Mesenchymal stem cell (in vitro differentiated cells and primary cell): ENCODE results near the gene GFRA4.

Experiments used
- DNase-seq: peaks from one replicate; pipeline ENCODE4 v3.0.0-alpha.2; 2013
- H2AFZ ChIP-seq: one replicate; pipeline ENCODE4 v1.6.1; 2013; ENCODE audit warnings: low read depth, mild to moderate bottlenecking, control low read depth, inconsistent platforms, low read length, moderate library complexity
- H2AK5ac ChIP-seq: 2 replicates; pipeline ENCODE4 v1.6.1; 2013; ENCODE audit warnings: low read length, moderate library complexity, mild to moderate bottlenecking, inconsistent platforms; ENCODE audit not compliant: severe bottlenecking
- H2BK120ac ChIP-seq: one replicate; pipeline ENCODE4 v1.6.1; 2013; ENCODE audit warnings: low read depth, mild to moderate bottlenecking, inconsistent platforms, low read length, moderate library complexity
- H2BK12ac ChIP-seq, 2 experiments: one replicate each; pipeline ENCODE4 v1.6.1; 2013; ENCODE audit warnings: inconsistent platforms in 2 of 2, low read length in 2 of 2, mild to moderate bottlenecking in 2 of 2, moderate library complexity in 2 of 2, control low read depth in 1 of 2
- H2BK15ac ChIP-seq: one replicate; pipeline ENCODE4 v1.6.1; 2013; ENCODE audit warnings: mild to moderate bottlenecking, low read depth, inconsistent platforms; ENCODE audit not compliant: poor library complexity, severe bottlenecking
- H2BK5ac ChIP-seq: 2 replicates; pipeline ENCODE4 v1.6.1; 2013; ENCODE audit warnings: low read depth, mild to moderate bottlenecking, low read length, control low read depth, inconsistent platforms; ENCODE audit not compliant: poor library complexity, severe bottlenecking
- H3K14ac ChIP-seq, 2 experiments: one replicate each; pipeline ENCODE4 v1.6.1; 2013; ENCODE audit warnings: inconsistent platforms in 2 of 2, low read length in 2 of 2, control low read depth in 1 of 2, mild to moderate bottlenecking in 1 of 2, moderate library complexity in 1 of 2
- H3K18ac ChIP-seq, 2 experiments: one replicate each; pipeline ENCODE4 v1.6.1; 2013; ENCODE audit warnings: inconsistent platforms in 2 of 2, low read length in 2 of 2, control low read depth in 1 of 2, low read depth in 1 of 2, mild to moderate bottlenecking in 1 of 2
- H3K23ac ChIP-seq, 2 experiments: one replicate each; pipeline ENCODE4 v1.6.1; 2013; ENCODE audit warnings: inconsistent platforms in 2 of 2, low read length in 2 of 2, mild to moderate bottlenecking in 2 of 2, moderate library complexity in 2 of 2, control low read depth in 1 of 2
- H3K27ac ChIP-seq: 2 replicates; pipeline ENCODE4 v1.5.1; 2013; ENCODE audit warnings: mild to moderate bottlenecking, moderate library complexity, low read length, control low read depth, inconsistent platforms; ENCODE audit not compliant: poor library complexity, severe bottlenecking
- H3K27me3 ChIP-seq, 2 experiments: 2 replicates each; pipeline versions ENCODE4 v1.6.1 to v1.7.0; 2013; ENCODE audit warnings: low read length in 2 of 2, mild to moderate bottlenecking in 2 of 2, moderate library complexity in 2 of 2, control low read depth in 1 of 2, inconsistent platforms in 1 of 2; ENCODE audit not compliant: control insufficient read depth in 1 of 2, insufficient read depth in 1 of 2
- H3K36me3 ChIP-seq, 2 experiments: 2 replicates each; pipeline versions ENCODE4 v1.6.1 to v1.7.0; 2013; ENCODE audit warnings: low read length in 2 of 2, control low read depth in 1 of 2, inconsistent platforms in 1 of 2, low read depth in 1 of 2, mild to moderate bottlenecking in 1 of 2; ENCODE audit not compliant: insufficient read depth in 2 of 2, control insufficient read depth in 1 of 2
- H3K4ac ChIP-seq, 2 experiments: one replicate each; pipeline ENCODE4 v1.6.1; 2013; ENCODE audit warnings: inconsistent platforms in 2 of 2, low read length in 2 of 2, mild to moderate bottlenecking in 2 of 2, moderate library complexity in 2 of 2, control low read depth in 1 of 2, low read depth in 1 of 2
- H3K4me1 ChIP-seq: 2 replicates; pipeline ENCODE4 v1.6.1; 2013; ENCODE audit warnings: low read depth, low read length, control low read depth; ENCODE audit not compliant: control insufficient read depth, insufficient read depth
- H3K4me2 ChIP-seq: 2 replicates; pipeline ENCODE4 v1.6.1; 2013; ENCODE audit warnings: low read length, mild to moderate bottlenecking, inconsistent platforms; ENCODE audit not compliant: poor library complexity, severe bottlenecking
- H3K4me3 ChIP-seq, 2 experiments: 2 replicates each; pipeline versions ENCODE4 v1.5.1 to v1.7.0; 2013; ENCODE audit warnings: low read length in 2 of 2, mild to moderate bottlenecking in 2 of 2, control low read depth in 1 of 2, low read depth in 1 of 2; ENCODE audit not compliant: insufficient read depth in 1 of 2
- H3K79me1 ChIP-seq: replicated peaks from 2 replicates; pipeline ENCODE4 v1.6.1; 2013; ENCODE audit warnings: mild to moderate bottlenecking, control low read depth, low read length, inconsistent platforms; ENCODE audit not compliant: poor library complexity, severe bottlenecking
- H3K9ac ChIP-seq: 2 replicates; pipeline ENCODE4 v1.7.0; 2013; ENCODE audit warnings: mild to moderate bottlenecking, low read length, moderate library complexity
- H3K9me3 ChIP-seq: 2 replicates; pipeline ENCODE4 v1.7.0; 2013; ENCODE audit warnings: mild to moderate bottlenecking, low read length; ENCODE audit not compliant: control insufficient read depth
- H4K8ac ChIP-seq: one replicate; pipeline ENCODE4 v1.6.1; 2013; ENCODE audit warnings: inconsistent platforms, mild to moderate bottlenecking, low read length, moderate library complexity
- H4K91ac ChIP-seq: one replicate; pipeline ENCODE4 v1.6.1; 2013; ENCODE audit warnings: mild to moderate bottlenecking, low read length, inconsistent platforms
- WGBS: methylation state at CpG from one replicate; pipeline ENCODE4 v1.1.7; 2013; ENCODE audit warnings: mixed read lengths; 5-methylcytosine and 5-hydroxymethylcytosine counted together

Gene GFRA4

DNA sequence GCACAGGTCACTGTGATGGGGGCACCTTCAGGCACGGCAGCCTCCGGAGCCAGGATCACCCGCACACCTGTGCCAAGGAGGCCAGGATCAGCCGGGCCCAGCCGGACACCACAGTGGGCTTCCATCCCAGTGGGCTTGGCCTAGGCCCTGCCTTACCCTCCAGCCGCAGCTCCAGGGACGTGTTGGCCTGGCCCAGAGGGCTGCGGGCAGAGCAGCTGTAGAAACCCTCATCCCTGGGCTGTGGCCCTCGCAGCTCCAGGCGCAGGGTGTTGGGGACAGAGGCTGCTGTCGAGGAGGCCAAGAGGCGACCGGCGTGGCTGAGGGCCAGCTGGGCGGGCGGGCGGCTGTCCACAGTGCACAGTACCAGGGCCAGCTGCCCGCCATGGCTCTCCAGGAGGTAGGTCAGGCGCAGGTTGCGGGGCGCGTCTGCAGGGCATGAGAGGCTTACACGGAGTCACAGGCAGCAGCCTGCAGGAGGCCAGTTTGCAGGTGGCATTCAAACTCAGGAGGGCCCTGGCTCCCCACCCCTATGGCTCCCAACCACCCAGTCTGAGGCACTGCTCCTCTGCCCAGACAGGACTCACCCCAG lies 29.6 kb upstream of the GFRA4 start:
- H2AFZ ChIP-seq = no peak overlapping the region
- H3K23ac ChIP-seq = no peak overlapping the region
- peaks cover 4% of the 10 kb centered on the region for H3K9me3 ChIP-seq
- H3K4ac ChIP-seq = no peak overlapping the region
- 93% methylated on average over 23 of the region's 23 CpGs for WGBS
- H4K91ac ChIP-seq = no peak overlapping the region
- no peak overlapping the region for H2BK5ac ChIP-seq
- no peaks in the 10 kb centered on the region for H3K36me3 ChIP-seq
- peaks cover 0 to 9% of the 10 kb centered on the region in 2 experiments for H3K27me3 ChIP-seq
- H3K79me1 ChIP-seq = no peaks in the 10 kb centered on the region
- no peak overlapping the region for H2BK15ac ChIP-seq
- DNase-seq = no peak
- H3K9ac ChIP-seq = no peak overlapping the region
- no peak overlapping the region for H4K8ac ChIP-seq
- no peak overlapping the region for H2AK5ac ChIP-seq
- no peak overlapping the region for H3K27ac ChIP-seq
- H3K4me3 ChIP-seq = no peak overlapping the region
- H3K4me2 ChIP-seq = no peak overlapping the region
- H2BK12ac ChIP-seq = no peak overlapping the region
- no peaks in the 10 kb centered on the region for H3K4me1 ChIP-seq
- H2BK120ac ChIP-seq = no peak overlapping the region
- H3K18ac ChIP-seq = no peak overlapping the region
- no peak overlapping the region for H3K14ac ChIP-seq

DNA sequence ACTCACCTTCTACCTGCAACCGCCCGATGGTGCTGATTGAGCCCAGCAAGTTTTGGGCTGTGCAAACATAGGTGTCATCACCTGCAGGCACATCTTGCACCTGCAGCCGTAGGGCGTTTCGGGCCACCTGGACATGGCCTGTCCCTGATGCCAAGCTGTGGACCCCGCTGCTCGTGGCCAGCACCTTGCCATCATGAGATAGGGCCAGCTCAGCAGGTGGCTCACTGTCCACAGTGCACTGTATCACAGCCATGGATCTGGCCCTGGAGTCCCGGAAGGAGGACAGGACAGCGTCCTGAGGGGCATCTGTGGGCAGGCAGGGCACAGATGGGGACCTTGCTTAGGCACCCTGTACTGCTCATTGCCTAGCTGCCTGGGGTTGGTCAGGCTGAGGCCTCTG lies 28.7 kb upstream of the GFRA4 start:
- H3K18ac ChIP-seq = no peak overlapping the region
- H3K9ac ChIP-seq = no peak overlapping the region
- H3K23ac ChIP-seq = no peak overlapping the region
- no peak overlapping the region for H2AK5ac ChIP-seq
- H2BK5ac ChIP-seq = no peak overlapping the region
- H3K4me2 ChIP-seq = no peak overlapping the region
- H2BK15ac ChIP-seq = no peak overlapping the region
- H4K8ac ChIP-seq = no peak overlapping the region
- H4K91ac ChIP-seq = no peak overlapping the region
- H2AFZ ChIP-seq = no peak overlapping the region
- DNase-seq = no peak
- peaks cover 4% of the 10 kb centered on the region for H3K9me3 ChIP-seq
- H3K4me1 ChIP-seq = peaks cover 5% of the 10 kb centered on the region
- H3K36me3 ChIP-seq = no peaks in the 10 kb centered on the region
- no peak overlapping the region for H3K14ac ChIP-seq
- H3K27ac ChIP-seq = no peak overlapping the region
- peaks cover 0 to 5% of the 10 kb centered on the region in 2 experiments for H3K27me3 ChIP-seq
- no peak overlapping the region for H3K4ac ChIP-seq
- no peak overlapping the region for H2BK12ac ChIP-seq
- 88% methylated on average over 9 of the region's 9 CpGs for WGBS
- H3K79me1 ChIP-seq = no peaks in the 10 kb centered on the region
- H3K4me3 ChIP-seq = no peak overlapping the region
- no peak overlapping the region for H2BK120ac ChIP-seq

DNA sequence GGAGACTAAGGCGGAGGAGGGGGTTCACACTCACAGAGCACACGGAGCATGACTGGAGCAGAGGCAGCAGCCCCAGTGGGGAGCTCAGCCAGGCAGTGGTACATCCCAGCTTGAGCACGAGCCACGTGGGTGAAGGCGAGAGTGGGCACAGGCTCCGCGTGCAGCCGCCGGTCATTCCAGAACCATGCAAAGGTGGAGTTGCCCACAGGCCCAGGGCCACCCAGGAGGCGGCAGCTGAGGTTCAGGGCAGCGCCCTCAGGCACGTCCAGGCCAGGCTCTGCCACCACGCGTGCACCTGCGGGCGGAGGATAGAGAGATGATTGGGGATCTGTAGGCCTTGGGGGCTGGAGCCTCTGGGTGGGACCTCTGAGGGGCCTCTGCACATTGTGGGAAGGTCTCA lies 28.1 kb upstream of the GFRA4 start:
- Histone ChIP-seq H2AK5ac (no peak overlapping the region), H2BK5ac (no peak overlapping the region), H2BK12ac (no peak overlapping the region), H3K23ac (no peak overlapping the region), H3K4me2 (no peak overlapping the region), H3K36me3 (no peaks in the 10 kb centered on the region), H3K27ac (no peak overlapping the region), H3K4ac (no peak overlapping the region), H3K9me3 (peaks cover 2% of the 10 kb centered on the region), H3K27me3 (peaks cover 0 to 2% of the 10 kb centered on the region in 2 experiments), H3K4me1 (peaks cover 9% of the 10 kb centered on the region), H2AFZ (no peak overlapping the region), H4K8ac (no peak overlapping the region), H3K18ac (no peak overlapping the region), H3K4me3 (peak overlapping the region in 1 of 2 experiments; percentile 8), H3K79me1 (no peaks in the 10 kb centered on the region), H2BK15ac (no peak overlapping the region), H3K14ac (no peak overlapping the region), H2BK120ac (no peak overlapping the region), H4K91ac (no peak overlapping the region), H3K9ac (no peak overlapping the region)
- WGBS = 93% methylated on average over 16 of the region's 16 CpGs
- no peak for DNase-seq

DNA sequence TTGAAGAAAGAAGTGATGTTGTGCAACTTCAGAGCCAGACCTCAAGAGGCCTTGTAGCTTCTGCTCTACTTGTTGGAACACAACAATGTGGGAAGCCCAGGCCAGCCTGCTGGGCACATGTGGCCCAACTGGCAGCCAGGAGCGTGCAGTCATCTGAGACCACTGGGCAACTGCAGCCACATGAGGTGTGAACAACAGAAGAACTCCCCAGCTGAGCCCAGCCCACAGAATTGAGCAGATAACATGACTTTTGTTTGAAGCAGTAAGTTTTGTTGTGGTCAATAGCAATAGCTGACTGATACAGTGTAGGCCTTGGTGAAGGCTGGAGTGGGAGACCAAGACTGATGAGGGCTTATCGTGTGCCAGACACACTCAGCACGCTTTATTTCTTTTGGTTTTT lies 27.2 kb upstream of the GFRA4 start:
- H3K27ac ChIP-seq = no peak overlapping the region
- H3K4me2 ChIP-seq = no peak overlapping the region
- no peak overlapping the region for H2BK120ac ChIP-seq
- no peak overlapping the region for H3K4me3 ChIP-seq
- no peaks in the 10 kb centered on the region for H3K9me3 ChIP-seq
- no peak for DNase-seq
- H3K79me1 ChIP-seq = no peaks in the 10 kb centered on the region
- peaks cover 0 to 2% of the 10 kb centered on the region in 2 experiments for H3K27me3 ChIP-seq
- no peak overlapping the region for H4K91ac ChIP-seq
- 94% methylated on average over 1 of the region's 3 CpGs for WGBS
- no peak overlapping the region for H3K9ac ChIP-seq
- no peak overlapping the region for H2BK12ac ChIP-seq
- H2BK5ac ChIP-seq = no peak overlapping the region
- no peak overlapping the region for H2AK5ac ChIP-seq
- H3K4ac ChIP-seq = no peak overlapping the region
- no peak overlapping the region for H2AFZ ChIP-seq
- no peak overlapping the region for H3K14ac ChIP-seq
- H3K23ac ChIP-seq = no peak overlapping the region
- H2BK15ac ChIP-seq = no peak overlapping the region
- no peaks in the 10 kb centered on the region for H3K36me3 ChIP-seq
- H4K8ac ChIP-seq = no peak overlapping the region
- peaks cover 9% of the 10 kb centered on the region for H3K4me1 ChIP-seq
- H3K18ac ChIP-seq = no peak overlapping the region
